Measurements from ENCODE around the gene CIAO2A.

CIAO2A gene

GRCh38 chr15:64071931-64072765 lies 21.5 kb downstream of the CIAO2A start:
- no peak overlapping the region for H3K9ac ChIP-seq

GRCh38 chr15:64070965-64071851 lies 22.4 kb downstream of the CIAO2A start:
- no peak overlapping the region for H2AFZ ChIP-seq (ENCODE audit: low read depth)
- no peaks in the 10 kb centered on the region for H3K79me2 ChIP-seq (ENCODE audit: insufficient read depth, low read depth)
- H3K27me3 ChIP-seq (ENCODE audit: insufficient read depth, low read depth) = no peaks in the 10 kb centered on the region
- no peak overlapping the region for H3K4me3 ChIP-seq (IDR thresholded peaks at IDR 0.05; ENCODE audit: insufficient read depth, low read depth, low read length)
- no peaks in the 10 kb centered on the region for H4K20me1 ChIP-seq (ENCODE audit: insufficient read depth)
- H3K27ac ChIP-seq = no peak overlapping the region
- peaks cover 3% of the 10 kb centered on the region for H3K4me1 ChIP-seq (ENCODE audit: low read depth, poor library complexity, severe bottlenecking)
- no peak overlapping the region for H3K9ac ChIP-seq
- H3K36me3 ChIP-seq (ENCODE audit: insufficient read depth) = no peaks in the 10 kb centered on the region
- no peak for TF ChIP-seq CTCF (conservative IDR thresholded peaks at IDR 0.05; ENCODE audit: low read depth, low read length)
- no peak overlapping the region for H3K4me2 ChIP-seq

More at GRCh38 chr15:64071931-64072765, 21.5 kb downstream of the CIAO2A start:
- Histone ChIP-seq H3K27me3 (ENCODE audit: insufficient read depth, low read depth) (no peaks in the 10 kb centered on the region), H3K4me3 (IDR thresholded peaks at IDR 0.05; ENCODE audit: insufficient read depth, low read depth, low read length) (no peak overlapping the region), H3K79me2 (ENCODE audit: insufficient read depth, low read depth) (no peaks in the 10 kb centered on the region), H3K4me2 (no peak overlapping the region), H4K20me1 (ENCODE audit: insufficient read depth) (no peaks in the 10 kb centered on the region), H3K27ac (no peak overlapping the region), H2AFZ (ENCODE audit: low read depth) (no peak overlapping the region), H3K36me3 (ENCODE audit: insufficient read depth) (no peaks in the 10 kb centered on the region), H3K4me1 (ENCODE audit: low read depth, poor library complexity, severe bottlenecking) (peaks cover 3% of the 10 kb centered on the region)
- no peak for TF ChIP-seq CTCF (conservative IDR thresholded peaks at IDR 0.05; ENCODE audit: low read depth, low read length)

- Histone ChIP-seq H2AFZ (ENCODE audit: low read depth) (no peak overlapping the region), H3K4me1 (ENCODE audit: low read depth, poor library complexity, severe bottlenecking) (peaks cover 3% of the 10 kb centered on the region), H3K4me2 (no peak overlapping the region), H3K79me2 (ENCODE audit: insufficient read depth, low read depth) (no peaks in the 10 kb centered on the region), H3K27me3 (ENCODE audit: insufficient read depth, low read depth) (no peaks in the 10 kb centered on the region), H3K27ac (no peak overlapping the region), H3K36me3 (ENCODE audit: insufficient read depth) (no peaks in the 10 kb centered on the region), H4K20me1 (ENCODE audit: insufficient read depth) (no peaks in the 10 kb centered on the region), H3K9ac (no peak overlapping the region), H3K4me3 (IDR thresholded peaks at IDR 0.05; ENCODE audit: insufficient read depth, low read depth, low read length) (no peak overlapping the region)
- TF ChIP-seq CTCF (conservative IDR thresholded peaks at IDR 0.05; ENCODE audit: low read depth, low read length) = no peak
Observed at GRCh38 chr15:64070106-64070505, 23.5 kb downstream of the CIAO2A start.

GRCh38 chr15:64068133-64068532 lies 25.5 kb downstream of the CIAO2A start:
- Histone ChIP-seq H3K27me3 (ENCODE audit: insufficient read depth, low read depth) (no peaks in the 10 kb centered on the region), H3K27ac (no peak overlapping the region), H3K9ac (no peak overlapping the region), H3K79me2 (ENCODE audit: insufficient read depth, low read depth) (no peaks in the 10 kb centered on the region), H3K36me3 (ENCODE audit: insufficient read depth) (no peaks in the 10 kb centered on the region), H3K4me1 (ENCODE audit: low read depth, poor library complexity, severe bottlenecking) (peaks cover 3% of the 10 kb centered on the region), H2AFZ (ENCODE audit: low read depth) (no peak overlapping the region), H3K4me3 (IDR thresholded peaks at IDR 0.05; ENCODE audit: insufficient read depth, low read depth, low read length) (no peak overlapping the region), H3K4me2 (peak overlapping the region; percentile 7; the same call in 1 of the 2 replicates), H4K20me1 (ENCODE audit: insufficient read depth) (no peaks in the 10 kb centered on the region)
- no peak for TF ChIP-seq CTCF (conservative IDR thresholded peaks at IDR 0.05; ENCODE audit: low read depth, low read length)

All from KMS-11 (cell line).